GM18526 (cell line): Measurements from ENCODE around the gene CEP250.

ENCODE experiments used
- POLR2A ChIP-seq: IDR thresholded peaks from 3 replicates; pipeline ENCODE4 v1.6.1; 2011; ENCODE audit not compliant: insufficient read length; ENCODE audit errors: extremely low read depth

CEP250 gene

GRCh38 chr20:35504751-35505150 lies 49.4 kb downstream of the CEP250 start:
- TF ChIP-seq POLR2A, result no peak

- TF ChIP-seq POLR2A, result no peak
Measured at GRCh38 chr20:35506179-35506578, 50.8 kb downstream of the CEP250 start.

- TF ChIP-seq POLR2A, result no peak
Measured at GRCh38 chr20:35506872-35507638, 51.7 kb downstream of the CEP250 start.

DNA sequence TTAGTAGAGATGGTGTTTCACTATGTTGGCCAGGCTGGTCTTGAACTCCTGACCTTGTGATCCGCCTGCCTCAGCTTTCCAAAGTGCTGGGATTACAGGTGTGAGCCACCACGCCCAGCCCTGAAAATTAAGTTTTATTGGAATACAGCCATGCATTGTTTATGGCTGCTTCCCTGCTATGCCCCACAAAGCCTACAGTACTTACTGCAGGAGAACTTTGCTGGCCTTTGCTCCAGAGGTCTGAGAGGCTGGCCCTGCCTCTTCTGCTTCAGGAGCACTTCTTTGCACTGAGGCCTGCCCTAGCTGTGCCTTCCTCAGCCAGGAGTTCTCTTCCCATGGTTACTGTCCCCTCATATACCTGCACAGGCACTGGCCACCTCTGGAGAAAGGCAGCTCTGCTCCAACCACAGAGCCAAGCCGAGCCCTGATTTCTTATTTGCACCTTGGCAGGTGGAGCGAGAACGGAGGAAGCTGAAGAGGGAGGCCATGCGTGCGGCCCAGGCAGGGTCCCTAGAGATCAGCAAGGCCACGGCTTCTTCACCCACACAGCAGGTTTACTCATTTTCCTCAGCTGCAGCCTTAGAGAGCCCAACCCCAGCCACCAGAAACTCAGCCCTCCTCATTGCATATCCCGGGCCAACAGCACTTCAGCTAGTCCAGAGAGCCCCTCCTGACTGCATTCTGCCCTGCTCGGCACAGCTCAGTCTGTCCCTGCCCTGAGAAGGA lies 53.3 kb downstream of the CEP250 start:
- TF ChIP-seq POLR2A, result no peak

DNA sequence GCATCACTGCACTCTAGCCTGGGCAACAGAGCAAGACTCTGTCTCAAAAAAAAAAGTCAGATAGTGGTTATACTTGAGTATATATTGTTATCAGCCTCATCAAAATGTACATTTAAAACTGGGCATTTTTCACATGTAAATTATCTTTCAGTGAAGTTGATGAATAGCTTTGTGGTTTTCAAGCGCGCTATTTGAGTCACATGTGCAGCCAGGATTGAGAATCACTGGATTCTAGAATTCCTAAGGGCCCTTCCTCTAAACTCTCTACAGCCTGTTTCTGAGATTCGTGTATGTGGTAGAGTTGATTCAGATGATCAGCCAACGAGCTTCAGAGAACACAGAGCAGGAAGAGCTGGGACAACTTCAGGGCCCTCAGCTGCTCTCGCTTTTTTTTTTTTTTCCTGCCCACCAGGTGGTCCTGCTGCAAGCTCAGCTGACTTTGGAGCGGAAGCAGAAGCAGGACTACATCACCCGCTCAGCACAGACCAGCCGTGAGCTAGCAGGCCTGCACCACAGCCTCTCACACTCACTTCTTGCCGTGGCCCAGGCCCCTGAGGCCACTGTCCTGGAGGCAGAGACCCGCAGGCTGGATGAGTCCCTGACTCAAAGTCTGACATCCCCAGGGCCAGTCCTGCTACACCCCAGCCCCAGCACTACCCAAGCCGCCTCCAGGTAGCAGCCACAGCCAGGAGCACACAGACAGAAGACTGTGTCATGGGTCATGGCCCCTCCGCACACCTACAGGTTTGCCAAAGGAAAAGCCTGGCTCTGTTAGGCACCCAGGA lies 55.7 kb downstream of the CEP250 start:
- TF ChIP-seq POLR2A, result no peak

- TF ChIP-seq POLR2A, result no peak
Measured at GRCh38 chr20:35511814-35512420, 56.5 kb downstream of the CEP250 start.

- TF ChIP-seq POLR2A, result no peak
Measured at GRCh38 chr20:35514371-35514932, 59.1 kb downstream of the CEP250 start.

GRCh38 chr20:35515341-35515740 lies 59.9 kb downstream of the CEP250 start:
- no peak for TF ChIP-seq POLR2A

GRCh38 chr20:35515949-35516645 lies 60.7 kb downstream of the CEP250 start:
- TF ChIP-seq POLR2A, result no peak

GRCh38 chr20:35517125-35517524 lies 61.7 kb downstream of the CEP250 start:
- no peak for TF ChIP-seq POLR2A

DNA sequence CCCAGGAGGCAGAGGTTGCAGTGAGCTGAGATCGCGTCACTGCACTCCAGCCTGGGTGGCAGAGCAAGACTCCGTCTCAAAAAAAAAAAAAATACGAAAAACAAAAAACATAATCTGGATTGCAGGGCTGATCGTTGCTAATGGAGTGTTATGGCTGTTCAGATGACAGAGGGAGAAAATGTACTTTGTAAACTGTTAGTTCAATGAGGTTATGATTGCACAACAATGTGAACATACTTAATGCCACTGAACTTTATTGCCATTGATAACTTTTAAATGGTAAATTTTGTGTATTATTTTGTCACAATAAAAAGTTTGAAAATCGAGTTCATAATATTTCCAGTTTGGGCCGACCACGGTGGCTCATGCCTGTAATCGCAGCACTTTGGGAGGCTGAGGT lies 63.6 kb downstream of the CEP250 start:
- no peak for TF ChIP-seq POLR2A

- no peak for TF ChIP-seq POLR2A
Measured at GRCh38 chr20:35523298-35523888, 68.0 kb downstream of the CEP250 start.

- no peak for TF ChIP-seq POLR2A
Measured at GRCh38 chr20:35525639-35526038, 70.2 kb downstream of the CEP250 start.

DNA sequence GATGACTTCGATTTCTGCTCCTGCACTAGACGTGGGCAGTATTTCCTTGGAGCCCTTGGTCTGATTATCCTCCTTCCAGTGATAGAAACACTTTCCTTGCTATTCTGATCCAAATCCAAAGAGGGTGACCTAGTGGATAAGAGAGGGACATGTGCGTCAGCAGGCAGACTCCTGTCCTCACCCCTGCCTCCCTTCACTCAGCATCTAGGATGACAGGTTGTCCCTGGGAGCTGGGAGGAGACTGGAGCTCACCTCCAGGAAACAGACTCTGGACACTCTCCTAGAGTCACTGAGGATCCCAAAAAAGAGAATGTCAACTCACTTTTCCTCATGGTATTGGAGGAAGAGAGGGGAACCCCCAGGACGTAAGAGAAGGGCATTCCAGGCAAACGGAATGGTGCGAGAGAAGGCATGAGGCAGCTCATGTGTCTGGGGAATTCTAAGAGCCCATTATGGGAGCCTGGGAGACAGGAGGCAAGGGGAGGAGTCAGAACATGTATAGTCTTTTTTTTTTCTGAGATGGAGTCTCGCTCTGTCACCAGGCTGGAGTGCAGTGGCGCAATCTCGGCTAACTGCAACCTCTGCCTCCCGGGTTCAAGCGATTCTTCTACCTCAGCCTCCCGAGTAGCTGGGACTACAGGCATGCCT lies 71.8 kb downstream of the CEP250 start:
- TF ChIP-seq POLR2A, result no peak
